WERI-Rb-1 (cell line): Measurements from ENCODE around the gene TMEM39B.

Experiments
- DNase-seq: peaks from one replicate; pipeline ENCODE4 v3.0.0-alpha.2; 2020
- H3K27ac ChIP-seq: fragments of 250-450 bp; sonication (Bioruptor Pico); 2 replicates; pipeline ENCODE4 v1.5.1; 2020; ENCODE audit warnings: mild to moderate bottlenecking, moderate library complexity
- H3K27me3 ChIP-seq: fragments of 250-450 bp; sonication (Bioruptor Pico); 2 replicates; pipeline ENCODE4 v1.5.1; 2021; ENCODE audit warnings: mild to moderate bottlenecking, low read depth, moderate library complexity; ENCODE audit not compliant: insufficient read depth, severe bottlenecking
- H3K36me3 ChIP-seq: fragments of 250-450 bp; sonication (Bioruptor Pico); 2 replicates; pipeline ENCODE4 v1.5.1; 2020; ENCODE audit warnings: mild to moderate bottlenecking, moderate library complexity
- H3K4me3 ChIP-seq: 2 replicates; pipeline ENCODE4 v1.5.1; 2011; ENCODE audit warnings: low read depth, mild to moderate bottlenecking, control low read depth, low read length
- H3K9me3 ChIP-seq: fragments of 250-450 bp; sonication (Bioruptor Pico); 2 replicates; pipeline ENCODE4 v1.5.1; 2021; ENCODE audit warnings: mild to moderate bottlenecking, moderate library complexity; ENCODE audit not compliant: severe bottlenecking
- CTCF ChIP-seq: IDR thresholded peaks from 2 replicates; pipeline ENCODE4 v1.5.1; 2011; ENCODE audit warnings: low read depth, mild to moderate bottlenecking, control low read depth, inconsistent platforms, low read length

The TMEM39B gene

GRCh38 chr1:32048440-32048839 is 24.3 kb upstream of the TMEM39B start:
- H3K27me3 ChIP-seq = no peaks in the 10 kb centered on the region
- no peak for DNase-seq
- TF ChIP-seq CTCF = no peak
- no peak overlapping the region for H3K27ac ChIP-seq
- peaks cover 39% of the 10 kb centered on the region for H3K36me3 ChIP-seq
- H3K4me3 ChIP-seq = no peak overlapping the region
- no peaks in the 10 kb centered on the region for H3K9me3 ChIP-seq

GRCh38 chr1:32051706-32052105 is 21.0 kb upstream of the TMEM39B start:
- no peak for TF ChIP-seq CTCF

GRCh38 chr1:32052887-32053286 is 19.9 kb upstream of the TMEM39B start:
- Histone ChIP-seq H3K36me3 (peaks cover 77% of the 10 kb centered on the region), H3K27me3 (no peaks in the 10 kb centered on the region), H3K4me3 (no peak overlapping the region), H3K27ac (no peak overlapping the region), H3K9me3 (no peaks in the 10 kb centered on the region)
- TF ChIP-seq CTCF = no peak
- no peak for DNase-seq

More at GRCh38 chr1:32051706-32052105, 21.0 kb upstream of the TMEM39B start:
- Histone ChIP-seq H3K9me3 (no peaks in the 10 kb centered on the region), H3K27ac (no peak overlapping the region), H3K36me3 (peaks cover 72% of the 10 kb centered on the region), H3K4me3 (no peak overlapping the region), H3K27me3 (no peaks in the 10 kb centered on the region)
- DNase-seq = no peak

GRCh38 chr1:32055416-32055815 is 17.3 kb upstream of the TMEM39B start:
- H3K4me3 ChIP-seq = no peak overlapping the region
- no peak for DNase-seq
- H3K9me3 ChIP-seq = no peaks in the 10 kb centered on the region
- H3K27ac ChIP-seq = no peak overlapping the region
- no peaks in the 10 kb centered on the region for H3K27me3 ChIP-seq
- peaks cover 90% of the 10 kb centered on the region for H3K36me3 ChIP-seq
- no peak for TF ChIP-seq CTCF

- Histone ChIP-seq H3K36me3 (peaks cover 90% of the 10 kb centered on the region), H3K4me3 (no peak overlapping the region), H3K27ac (no peak overlapping the region), H3K27me3 (no peaks in the 10 kb centered on the region), H3K9me3 (no peaks in the 10 kb centered on the region)
- TF ChIP-seq CTCF = no peak
- DNase-seq = no peak
These were observed 16.1 kb upstream of the TMEM39B start for GRCh38 chr1:32056598-32056997.

GRCh38 chr1:32060914-32061313 is 11.8 kb upstream of the TMEM39B start:
- no peak overlapping the region for H3K27ac ChIP-seq
- no peak overlapping the region for H3K4me3 ChIP-seq
- DNase-seq = no peak
- H3K36me3 ChIP-seq = peaks cover 64% of the 10 kb centered on the region
- H3K9me3 ChIP-seq = no peaks in the 10 kb centered on the region
- TF ChIP-seq CTCF = no peak
- H3K27me3 ChIP-seq = no peaks in the 10 kb centered on the region
